Karpas-422 (cell line): ENCODE results near the gene CRX. TPM values are rescaled to one million over a fixed set of nuclear protein-coding genes. Genes with fewer than 3 reads are reported as not detected.

ENCODE experiments used
- DNase-seq: peaks from one replicate; pipeline ENCODE4 v3.0.0-alpha.2; 2015
- H2AFZ ChIP-seq: fragments of 200-600 bp; sonication (generic); 2 replicates; pipeline ENCODE4 v1.6.1; 2014; ENCODE audit warnings: antibody characterized with exemption, low read length, mixed read lengths
- H3K27ac ChIP-seq: fragments of 200-600 bp; sonication (generic); 2 replicates; pipeline ENCODE4 v1.5.1; 2014; ENCODE audit warnings: mild to moderate bottlenecking, low read length, moderate library complexity
- H3K27me3 ChIP-seq: fragments of 200-600 bp; sonication (generic); 2 replicates; pipeline ENCODE4 v1.6.1; 2014; ENCODE audit warnings: low read length, mixed read lengths
- H3K36me3 ChIP-seq: fragments of 200-600 bp; sonication (generic); 2 replicates; pipeline ENCODE4 v1.6.1; 2014; ENCODE audit warnings: low read length, mixed read lengths; ENCODE audit not compliant: insufficient read depth
- H3K4me1 ChIP-seq: fragments of 200-600 bp; sonication (generic); 2 replicates; pipeline ENCODE4 v1.6.1; 2014; ENCODE audit warnings: mild to moderate bottlenecking, low read length, mixed read lengths
- H3K4me2 ChIP-seq: fragments of 200-600 bp; sonication (generic); 2 replicates; pipeline ENCODE4 v1.6.1; 2014; ENCODE audit warnings: low read length, low read depth, mild to moderate bottlenecking; ENCODE audit not compliant: poor library complexity, severe bottlenecking
- H3K4me3 ChIP-seq: fragments of 200-600 bp; sonication (generic); 2 replicates; pipeline ENCODE4 v1.5.1; 2014; ENCODE audit warnings: mild to moderate bottlenecking, antibody characterized with exemption, low read length, mixed read lengths
- H3K79me2 ChIP-seq: fragments of 200-600 bp; sonication (generic); 2 replicates; pipeline ENCODE4 v1.6.1; 2014; ENCODE audit warnings: mild to moderate bottlenecking, low read length, mixed read lengths
- H3K9ac ChIP-seq: fragments of 200-600 bp; sonication (generic); 2 replicates; pipeline ENCODE4 v1.6.0; 2014; ENCODE audit warnings: low read length
- H3K9me2 ChIP-seq: fragments of 200-600 bp; sonication (generic), shearing (Covaris generic); replicated peaks from 2 replicates; pipeline ENCODE4 v1.6.0; 2014; ENCODE audit warnings: mild to moderate bottlenecking, low read length, moderate library complexity; ENCODE audit not compliant: insufficient read depth
- H3K9me3 ChIP-seq: fragments of 300-700, 200-600 bp; sonication (generic); 2 replicates; pipeline ENCODE4 v1.6.1; 2014; ENCODE audit warnings: low read length, mixed read lengths
- H4K20me1 ChIP-seq: fragments of 200-600 bp; sonication (generic); 2 replicates; pipeline ENCODE4 v1.6.1; 2014; ENCODE audit warnings: mild to moderate bottlenecking, antibody characterized with exemption, low read length, low read depth; ENCODE audit not compliant: insufficient read depth
- total RNA-seq: library from RNA; depleted of rRNA; stranded (reverse); fragments of >200 nt; shearing (Covaris generic); gene quantifications from 2 replicates; pipeline ENCODE4 v1.2.3, GENCODE V29; 2014; ENCODE audit warnings: low replicate concordance

Gene CRX
- total RNA-seq, 1 experiment from 2014 or later, result not detected

- H3K4me1 ChIP-seq, result no peaks in the 10 kb centered on the region
- H3K9ac ChIP-seq, result no peak overlapping the region
- H3K27ac ChIP-seq, result no peak overlapping the region
- H3K9me2 ChIP-seq, result no peaks in the 10 kb centered on the region
- no peaks in the 10 kb centered on the region for H3K27me3 ChIP-seq
- no peak overlapping the region for H3K4me2 ChIP-seq
- no peaks in the 10 kb centered on the region for H3K9me3 ChIP-seq
- H4K20me1 ChIP-seq, result no peaks in the 10 kb centered on the region
- no peak overlapping the region for H2AFZ ChIP-seq
- H3K79me2 ChIP-seq, result no peaks in the 10 kb centered on the region
- no peaks in the 10 kb centered on the region for H3K36me3 ChIP-seq
- H3K4me3 ChIP-seq, result no peak overlapping the region
- DNase-seq, result no peak
These were observed 11.0 kb downstream of the CRX start for GRCh38 chr19:47832723-47833122.

GRCh38 chr19:47836038-47836437, 14.3 kb downstream of the CRX start:
- Histone ChIP-seq H3K27me3 (no peaks in the 10 kb centered on the region), H3K4me2 (no peak overlapping the region), H3K79me2 (no peaks in the 10 kb centered on the region), H2AFZ (no peak overlapping the region), H3K9ac (no peak overlapping the region), H3K9me3 (no peaks in the 10 kb centered on the region), H3K4me1 (no peaks in the 10 kb centered on the region), H3K36me3 (no peaks in the 10 kb centered on the region), H3K4me3 (no peak overlapping the region), H4K20me1 (no peaks in the 10 kb centered on the region), H3K9me2 (no peaks in the 10 kb centered on the region), H3K27ac (no peak overlapping the region)
- DNase-seq, result no peak

GRCh38 chr19:47839411-47839810, 17.7 kb downstream of the CRX start:
- Histone ChIP-seq H3K4me2 (no peak overlapping the region), H3K4me1 (no peaks in the 10 kb centered on the region), H3K27ac (no peak overlapping the region), H3K4me3 (no peak overlapping the region), H3K9me3 (no peaks in the 10 kb centered on the region), H3K27me3 (no peaks in the 10 kb centered on the region), H4K20me1 (no peaks in the 10 kb centered on the region), H3K79me2 (no peaks in the 10 kb centered on the region), H3K36me3 (no peaks in the 10 kb centered on the region), H2AFZ (no peak overlapping the region), H3K9me2 (no peaks in the 10 kb centered on the region), H3K9ac (no peak overlapping the region)
- DNase-seq, result no peak

GRCh38 chr19:47839913-47840312, 18.2 kb downstream of the CRX start:
- H2AFZ ChIP-seq, result no peak overlapping the region
- H3K9ac ChIP-seq, result no peak overlapping the region
- no peak overlapping the region for H3K4me2 ChIP-seq
- H3K79me2 ChIP-seq, result no peaks in the 10 kb centered on the region
- DNase-seq, result no peak
- H3K9me2 ChIP-seq, result no peaks in the 10 kb centered on the region
- H4K20me1 ChIP-seq, result no peaks in the 10 kb centered on the region
- no peaks in the 10 kb centered on the region for H3K9me3 ChIP-seq
- no peak overlapping the region for H3K4me3 ChIP-seq
- no peaks in the 10 kb centered on the region for H3K36me3 ChIP-seq
- H3K4me1 ChIP-seq, result no peaks in the 10 kb centered on the region
- no peak overlapping the region for H3K27ac ChIP-seq
- H3K27me3 ChIP-seq, result no peaks in the 10 kb centered on the region

GRCh38 chr19:47842941-47843340, 21.2 kb downstream of the CRX start:
- H3K9me3 ChIP-seq, result no peaks in the 10 kb centered on the region
- no peaks in the 10 kb centered on the region for H3K9me2 ChIP-seq
- no peak for DNase-seq
- H3K27ac ChIP-seq, result no peak overlapping the region
- no peak overlapping the region for H3K4me3 ChIP-seq
- H3K27me3 ChIP-seq, result no peaks in the 10 kb centered on the region
- no peak overlapping the region for H3K9ac ChIP-seq
- H3K79me2 ChIP-seq, result no peaks in the 10 kb centered on the region
- no peak overlapping the region for H2AFZ ChIP-seq
- no peaks in the 10 kb centered on the region for H3K36me3 ChIP-seq
- no peaks in the 10 kb centered on the region for H4K20me1 ChIP-seq
- H3K4me2 ChIP-seq, result no peak overlapping the region
- no peaks in the 10 kb centered on the region for H3K4me1 ChIP-seq

- no peaks in the 10 kb centered on the region for H3K9me2 ChIP-seq
- H3K4me1 ChIP-seq, result no peaks in the 10 kb centered on the region
- H3K79me2 ChIP-seq, result no peaks in the 10 kb centered on the region
- DNase-seq, result no peak
- no peak overlapping the region for H3K9ac ChIP-seq
- no peaks in the 10 kb centered on the region for H4K20me1 ChIP-seq
- no peak overlapping the region for H3K4me3 ChIP-seq
- no peak overlapping the region for H3K27ac ChIP-seq
- H2AFZ ChIP-seq, result no peak overlapping the region
- H3K36me3 ChIP-seq, result no peaks in the 10 kb centered on the region
- no peaks in the 10 kb centered on the region for H3K9me3 ChIP-seq
- no peaks in the 10 kb centered on the region for H3K27me3 ChIP-seq
- H3K4me2 ChIP-seq, result no peak overlapping the region
These were observed 26.7 kb downstream of the CRX start for GRCh38 chr19:47848425-47848822.

DNA sequence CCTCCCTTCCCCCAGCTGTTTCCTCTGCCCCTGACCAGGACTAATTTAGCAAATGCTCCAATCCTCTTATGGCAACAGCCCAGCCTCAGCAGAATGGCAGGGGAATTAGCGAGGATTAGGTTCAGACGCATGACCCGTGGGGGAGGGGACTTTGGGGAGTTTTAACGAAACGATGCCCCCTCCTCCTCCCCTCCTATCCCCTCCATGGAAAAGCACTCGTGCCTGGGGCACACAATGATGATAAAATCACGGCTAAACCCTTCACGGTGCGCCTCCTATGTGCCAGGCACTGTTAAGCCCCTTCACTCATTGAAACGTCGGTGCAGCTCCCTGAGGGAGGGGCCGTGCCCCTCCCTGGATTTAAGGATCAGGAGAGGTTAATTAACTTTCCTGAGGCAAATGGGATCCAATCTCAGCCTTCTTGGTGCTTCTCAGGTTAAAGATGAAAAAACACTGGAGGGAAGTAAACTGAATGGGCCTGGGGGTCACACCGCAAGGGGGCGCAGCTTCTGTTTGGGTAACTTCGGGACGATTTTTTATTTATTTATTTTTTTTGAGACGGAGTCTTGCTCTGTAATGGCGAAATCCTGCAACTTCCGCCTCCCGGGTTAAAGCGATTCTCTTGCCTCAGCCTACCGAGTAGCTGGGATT, 27.2 kb downstream of the CRX start:
- no peaks in the 10 kb centered on the region for H3K9me3 ChIP-seq
- no peaks in the 10 kb centered on the region for H3K9me2 ChIP-seq
- no peak overlapping the region for H3K4me2 ChIP-seq
- no peak overlapping the region for H3K9ac ChIP-seq
- no peak overlapping the region for H3K4me3 ChIP-seq
- H4K20me1 ChIP-seq, result no peaks in the 10 kb centered on the region
- DNase-seq, result no peak
- no peaks in the 10 kb centered on the region for H3K4me1 ChIP-seq
- no peaks in the 10 kb centered on the region for H3K27me3 ChIP-seq
- no peaks in the 10 kb centered on the region for H3K36me3 ChIP-seq
- H3K27ac ChIP-seq, result no peak overlapping the region
- H3K79me2 ChIP-seq, result no peaks in the 10 kb centered on the region
- no peak overlapping the region for H2AFZ ChIP-seq

GRCh38 chr19:47853003-47853402, 31.3 kb downstream of the CRX start:
- Histone ChIP-seq H3K4me3 (no peak overlapping the region), H3K9ac (no peak overlapping the region), H3K79me2 (no peaks in the 10 kb centered on the region), H4K20me1 (no peaks in the 10 kb centered on the region), H3K27me3 (no peaks in the 10 kb centered on the region), H2AFZ (no peak overlapping the region), H3K27ac (no peak overlapping the region), H3K9me2 (no peaks in the 10 kb centered on the region), H3K9me3 (no peaks in the 10 kb centered on the region), H3K36me3 (no peaks in the 10 kb centered on the region), H3K4me1 (no peaks in the 10 kb centered on the region), H3K4me2 (no peak overlapping the region)
- DNase-seq, result no peak

GRCh38 chr19:47854459-47854858, 32.7 kb downstream of the CRX start:
- no peaks in the 10 kb centered on the region for H3K9me2 ChIP-seq
- H2AFZ ChIP-seq, result no peak overlapping the region
- H3K79me2 ChIP-seq, result no peaks in the 10 kb centered on the region
- H3K27ac ChIP-seq, result no peak overlapping the region
- H3K27me3 ChIP-seq, result no peaks in the 10 kb centered on the region
- no peaks in the 10 kb centered on the region for H4K20me1 ChIP-seq
- no peaks in the 10 kb centered on the region for H3K36me3 ChIP-seq
- H3K4me3 ChIP-seq, result no peak overlapping the region
- no peaks in the 10 kb centered on the region for H3K4me1 ChIP-seq
- no peaks in the 10 kb centered on the region for H3K9me3 ChIP-seq
- no peak for DNase-seq
- H3K4me2 ChIP-seq, result no peak overlapping the region
- no peak overlapping the region for H3K9ac ChIP-seq
